HepG2 (cell line): ENCODE data around the gene XDH. TPM values are rescaled to one million over a fixed set of nuclear protein-coding genes. Genes with fewer than 3 reads are reported as not detected.

ENCODE experiments used
- ATAC-seq: fragments of 200-7000 bp; cut with Tn5 transposase; 3 replicates; pipeline ENCODE4 v1.9.1; 2020; ENCODE audit warnings: mild to moderate bottlenecking, moderate library complexity
- BruUV-seq: library from RNA; stranded (reverse); fragments of 400-500 nt; replicated peaks from 2 replicates; lab custom pipeline; 2021; lab: Mats Ljungman, UMichigan
- CTCF ChIA-PET: fragments of 300-600 bp; formaldehyde crosslinking; extraction: SDS; loops from one replicate; lab custom pipeline; 2021; ENCODE audit warnings: low total read pairs, inconsistent platforms, low intra/inter-chr PET ratio; lab: Yijun Ruan, JAX
- POLR2A ChIA-PET: fragments of 350-600 bp; sonication (Branson Sonifier 250); formaldehyde crosslinking; loops from one replicate; lab custom pipeline; 2020; ENCODE audit warnings: antibody characterized with exemption, inconsistent platforms; lab: Yijun Ruan, JAX
- DNase-seq: peaks from one replicate; pipeline ENCODE4 v3.0.0-alpha.2; 2015; ENCODE audit warnings: low spot score
- FAIRE-seq: peaks from 3 replicates; lab custom pipeline; 2011; peaks lifted over from hg19 to GRCh38; lab: Jason Lieb, UNC
- H2AFZ ChIP-seq: one replicate; pipeline ENCODE4 v1.6.1; 2011; ENCODE audit warnings: low read length, inconsistent platforms
- H3K27ac ChIP-seq: fragments of 300-600 bp; 3 replicates; pipeline ENCODE4 v1.8.0; 2011; ENCODE audit warnings: mixed run types, mild to moderate bottlenecking, mixed read lengths, low read length, inconsistent platforms; ENCODE audit not compliant: insufficient read depth; ENCODE audit errors: extremely low read length
- H3K27me3 ChIP-seq, 2 experiments: fragments of 200-600 bp in 1 of 2; 2 replicates in 1 of 2; 3 replicates in 1 of 2; pipeline versions ENCODE4 v1.6.0 to v1.8.0; 2011; ENCODE audit warnings: low read length in 2 of 2, mild to moderate bottlenecking in 2 of 2, moderate library complexity in 2 of 2, inconsistent platforms in 1 of 2; ENCODE audit not compliant: insufficient read depth in 2 of 2, control insufficient read depth in 1 of 2
- H3K36me3 ChIP-seq, 2 experiments: fragments of 200-600 bp in 1 of 2; replicated peaks in 1 of 2; 2 replicates in 1 of 2; 3 replicates in 1 of 2; pipeline versions ENCODE4 v1.5.1 to v1.8.0; 2011; ENCODE audit warnings: low read length in 2 of 2, inconsistent platforms in 1 of 2; ENCODE audit not compliant: insufficient read depth in 2 of 2, control insufficient read depth in 1 of 2
- H3K4me1 ChIP-seq: 2 replicates; pipeline ENCODE4 v1.5.1; 2012; ENCODE audit warnings: low read length, inconsistent platforms; ENCODE audit not compliant: insufficient read depth
- H3K4me2 ChIP-seq: 2 replicates; pipeline ENCODE4 v1.6.0; 2011; ENCODE audit warnings: low read depth, low read length, inconsistent platforms
- H3K4me3 ChIP-seq, 3 experiments: fragments of 200-600 bp in 1 of 3; sonication (generic), shearing (Covaris generic) in 1 of 3; replicated peaks in 1 of 3; 2 replicates each; pipeline ENCODE4 v1.5.1; 2011 to 2016; ENCODE audit warnings: low read length in 3 of 3, inconsistent platforms in 2 of 3, low read depth in 2 of 3, mild to moderate bottlenecking in 2 of 3, control low read depth in 1 of 3, mixed read lengths in 1 of 3; ENCODE audit not compliant: insufficient read depth in 1 of 3
- H3K79me2 ChIP-seq: one replicate; pipeline ENCODE4 v1.6.1; 2011; ENCODE audit warnings: low read length, inconsistent platforms; ENCODE audit not compliant: insufficient read depth
- H3K9ac ChIP-seq: 2 replicates; pipeline ENCODE4 v1.6.0; 2011; ENCODE audit warnings: mild to moderate bottlenecking, low read depth, low read length, inconsistent platforms; ENCODE audit not compliant: insufficient read depth
- H3K9me3 ChIP-seq: 2 replicates; pipeline ENCODE4 v1.5.1; 2012; ENCODE audit warnings: mild to moderate bottlenecking, low read length
- H4K20me1 ChIP-seq: 2 replicates; pipeline ENCODE4 v1.6.0; 2011; ENCODE audit warnings: inconsistent platforms, mild to moderate bottlenecking, low read length, moderate library complexity; ENCODE audit not compliant: insufficient read depth
- CREBL2 ChIP-seq: sonication (generic); formaldehyde crosslinking; IDR thresholded peaks from 2 replicates; pipeline ENCODE4 v1.8.1; 2023; ENCODE audit warnings: missing genetic modification reagents, mild to moderate bottlenecking, borderline replicate concordance
- ELF1 ChIP-seq: sonication (generic); formaldehyde crosslinking; IDR thresholded peaks from 2 replicates; pipeline ENCODE4 v1.4.0; 2020; ENCODE audit warnings: missing genetic modification reagents
- FLYWCH1 ChIP-seq: sonication (generic); formaldehyde crosslinking; IDR thresholded peaks from 2 replicates; pipeline ENCODE4 v1.8.1; 2023; ENCODE audit warnings: mild to moderate bottlenecking, missing genetic modification reagents
- IKZF1 ChIP-seq: fragments of 450-650 bp; IDR thresholded peaks from 2 replicates; pipeline ENCODE4 v1.7.1; 2016
- KLF15 ChIP-seq: sonication (generic); formaldehyde crosslinking; IDR thresholded peaks from 2 replicates; pipeline ENCODE4 v1.8.1; 2023; ENCODE audit warnings: borderline replicate concordance, mild to moderate bottlenecking, inconsistent platforms, missing genetic modification reagents, mixed read lengths
- REPIN1 ChIP-seq: sonication (generic); formaldehyde crosslinking; IDR thresholded peaks from 2 replicates; pipeline ENCODE4 v1.8.0; 2022; ENCODE audit warnings: missing genetic modification reagents, low read depth, mild to moderate bottlenecking, borderline replicate concordance
- SRSF9 ChIP-seq: fragments of 200-400 bp; formaldehyde crosslinking; IDR thresholded peaks from 2 replicates; pipeline ENCODE4 v1.6.1; 2018; ENCODE audit warnings: borderline replicate concordance, mild to moderate bottlenecking, low read depth, low read length; ENCODE audit not compliant: insufficient read depth, poor library complexity, severe bottlenecking
- ZNF337 ChIP-seq: sonication (generic); formaldehyde crosslinking; IDR thresholded peaks from 2 replicates; pipeline ENCODE4 v1.5.1; 2020; ENCODE audit warnings: missing genetic modification reagents, low read depth, mild to moderate bottlenecking, borderline replicate concordance
- ZNF431 ChIP-seq: sonication (generic); formaldehyde crosslinking; IDR thresholded peaks from 2 replicates; pipeline ENCODE4 v1.9.0; 2022; ENCODE audit warnings: missing genetic modification reagents, low read depth, mild to moderate bottlenecking, borderline replicate concordance
- ZNF547 ChIP-seq: sonication (generic); formaldehyde crosslinking; IDR thresholded peaks from 2 replicates; pipeline ENCODE4 v1.5.1; 2020; ENCODE audit warnings: mild to moderate bottlenecking, missing genetic modification reagents
- ZNF724P ChIP-seq: sonication (generic); formaldehyde crosslinking; IDR thresholded peaks from 2 replicates; pipeline ENCODE4 v1.8.0; 2022; ENCODE audit warnings: missing genetic modification reagents, borderline replicate concordance
- ZNF772 ChIP-seq: sonication (generic); formaldehyde crosslinking; IDR thresholded peaks from 2 replicates; pipeline ENCODE4 v1.5.0; 2020; ENCODE audit warnings: mild to moderate bottlenecking, missing genetic modification reagents
- WGBS: methylation state at CpG from one replicate; pipeline ENCODE4 v1.1.6; 2017; ENCODE audit warnings: low lambda C conversion rate; 5-methylcytosine and 5-hydroxymethylcytosine counted together
- in situ Hi-C: cut with HindIII; loops from 2 replicates; pipeline ENCODE4 v1.10.0; 2017; ENCODE audit warnings: low pct_unique_long_range_greater_than_20kb; ENCODE audit not compliant: extremely low pct_ligation_motif_present
- intact Hi-C: fragments of 100-400 bp; cut with micrococcal nuclease; formaldehyde crosslinking; loops from one replicate; pipeline ENCODE4 v1.10.0; 2022; ENCODE audit not compliant: unreplicated experiment
- polyA plus RNA-seq, 8 experiments: library from polyadenylated mRNA; depleted of rRNA in 3 of 8; stranded (reverse) in 7 of 8; unstranded in 1 of 8; fragments of >200 nt; fragmentation: Illumina TruSeq in 4 of 8; extraction: Trizol in 4 of 8; gene quantifications; 2 replicates each; pipeline versions ENCODE4 v1.2.1 to v1.2.3, GENCODE V29; 2011 to 2016; ENCODE audit warnings: low read depth in 4 of 8, missing spikeins in 1 of 8, mixed read lengths in 1 of 8; ENCODE audit not compliant: insufficient read depth in 1 of 8
- total RNA-seq, 5 experiments: library from RNA; depleted of rRNA; stranded (reverse); fragments of >200 nt; fragmentation: Illumina TruSeq; extraction: Trizol; gene quantifications; 2 replicates each; pipeline ENCODE4 v1.2.3, GENCODE V29; 2016; ENCODE audit warnings: low read depth in 1 of 5
- TF ChIP-seq, protein P1 (sequence below): sonication (generic); formaldehyde crosslinking; IDR thresholded peaks from 2 replicates; pipeline ENCODE4 v1.4.0; 2020; ENCODE audit warnings: missing genetic modification reagents
- TF ChIP-seq, protein P2 (sequence below): sonication (generic); formaldehyde crosslinking; IDR thresholded peaks from 2 replicates; pipeline ENCODE4 v1.4.0; 2020; ENCODE audit warnings: missing genetic modification reagents

The XDH gene
- total and polyA plus RNA-seq, 2 of the 13 experiments (the other 11 are each of a cell fraction or from before 2014, with no cell fraction given) = not detected

DNA sequence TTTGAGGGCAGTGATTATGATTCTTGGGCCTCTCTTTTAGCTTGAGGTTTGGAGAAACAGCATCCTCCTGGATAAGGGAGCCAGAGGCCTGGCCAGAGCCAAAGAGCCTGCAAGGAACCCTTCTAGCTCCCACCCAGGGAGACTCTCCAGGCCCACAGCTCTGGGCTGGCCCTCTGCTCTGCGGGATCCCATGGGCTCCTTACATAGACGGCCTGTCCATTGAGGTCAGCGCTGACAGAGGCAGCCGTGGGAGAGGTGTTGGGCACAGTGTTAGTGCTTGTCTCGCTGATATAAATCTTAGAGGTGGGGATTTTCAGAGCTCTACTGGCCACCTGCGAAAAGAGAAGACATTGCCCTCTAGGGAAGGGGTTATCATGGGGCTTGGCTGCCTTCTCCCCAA lies 67.2 kb downstream of the XDH start:
- no peaks in the 10 kb centered on the region for H3K79me2 ChIP-seq
- H3K4me2 ChIP-seq = no peak overlapping the region
- ATAC-seq (no peak), DNase-seq (no peak)
- H2AFZ ChIP-seq = no peak overlapping the region
- H3K27me3 ChIP-seq = peaks cover 0 to 28% of the 10 kb centered on the region in 2 experiments; a peak in 4 of 5 replicates
- BruUV-seq = no TSS peak
- H3K9ac ChIP-seq = no peak overlapping the region
- TF ChIP-seq KLF15 = no peak
- TF ChIP-seq SRSF9 = no peak
- TF ChIP-seq CREBL2 (CRISPR knock-in tag) = no peak
- TF ChIP-seq ZNF547 (CRISPR knock-in tag) = no peak
- no peak for TF ChIP-seq ZNF724P
- no peak for TF ChIP-seq ELF1
- no peak for TF ChIP-seq ZNF337
- TF ChIP-seq REPIN1 = no peak
- TF ChIP-seq IKZF1 = no peak
- TF ChIP-seq, protein P1, sequence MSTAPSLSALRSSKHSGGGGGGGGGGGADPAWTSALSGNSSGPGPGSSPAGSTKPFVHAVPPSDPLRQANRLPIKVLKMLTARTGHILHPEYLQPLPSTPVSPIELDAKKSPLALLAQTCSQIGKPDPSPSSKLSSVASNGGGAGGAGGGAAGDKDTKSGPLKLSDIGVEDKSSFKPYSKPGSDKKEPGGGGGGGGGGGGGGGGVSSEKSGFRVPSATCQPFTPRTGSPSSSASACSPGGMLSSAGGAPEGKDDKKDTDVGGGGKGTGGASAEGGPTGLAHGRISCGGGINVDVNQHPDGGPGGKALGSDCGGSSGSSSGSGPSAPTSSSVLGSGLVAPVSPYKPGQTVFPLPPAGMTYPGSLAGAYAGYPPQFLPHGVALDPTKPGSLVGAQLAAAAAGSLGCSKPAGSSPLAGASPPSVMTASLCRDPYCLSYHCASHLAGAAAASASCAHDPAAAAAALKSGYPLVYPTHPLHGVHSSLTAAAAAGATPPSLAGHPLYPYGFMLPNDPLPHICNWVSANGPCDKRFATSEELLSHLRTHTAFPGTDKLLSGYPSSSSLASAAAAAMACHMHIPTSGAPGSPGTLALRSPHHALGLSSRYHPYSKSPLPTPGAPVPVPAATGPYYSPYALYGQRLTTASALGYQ (CRISPR knock-in tag) = no peak
- TF ChIP-seq FLYWCH1 (CRISPR knock-in tag) = no peak
- TF ChIP-seq ZNF431 (CRISPR knock-in tag) = no peak
- TF ChIP-seq, protein P2, sequence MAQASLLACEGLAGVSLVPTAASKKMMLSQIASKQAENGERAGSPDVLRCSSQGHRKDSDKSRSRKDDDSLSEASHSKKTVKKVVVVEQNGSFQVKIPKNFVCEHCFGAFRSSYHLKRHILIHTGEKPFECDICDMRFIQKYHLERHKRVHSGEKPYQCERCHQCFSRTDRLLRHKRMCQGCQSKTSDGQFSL (CRISPR knock-in tag) = no peak
- TF ChIP-seq ZNF772 = no peak
- TF ChIP-seq, all 625 proteins: peak for 0
- in situ Hi-C loops (loop anchor here (25.0 kb wide), 1 partner anchor 1135 kb away; no protein-coding TSS in a partner anchor), intact Hi-C loops (no loop called here)
- CTCF ChIA-PET = no interaction called here
- FAIRE-seq = no peak
- H3K9me3 ChIP-seq = no peaks in the 10 kb centered on the region
- 8% methylated on average over 5 of the region's 6 CpGs for WGBS
- no peak overlapping the region for H3K27ac ChIP-seq
- no peaks in the 10 kb centered on the region for H3K4me1 ChIP-seq
- H3K4me3 ChIP-seq = no peak overlapping the region
- no peaks in the 10 kb centered on the region for H3K36me3 ChIP-seq
- POLR2A ChIA-PET = no interaction called here
- H4K20me1 ChIP-seq = no peaks in the 10 kb centered on the region
